H1 (cell line): ENCODE data around the gene PATE4. TPM values are rescaled to one million over a fixed set of nuclear protein-coding genes. Genes with fewer than 3 reads are reported as not detected.
"Not testable (repeated sequence)": the region's sequence is repeated elsewhere in the genome, so short reads cannot be mapped to it uniquely, and the experiment has no call there.

Experiments used
- CTCF ChIA-PET: fragments of 300-600 bp; sonication (Branson Sonifier 250); formaldehyde crosslinking; loops from one replicate; lab custom pipeline; 2021; ENCODE audit not compliant: partially characterized antibody; lab: Charles Lee
- POLR2A ChIA-PET: fragments of 300-600 bp; sonication (Branson Sonifier 250); formaldehyde crosslinking; loops from one replicate; lab custom pipeline; 2021; ENCODE audit warnings: inconsistent platforms; ENCODE audit not compliant: partially characterized antibody; lab: Charles Lee
- DNase-seq, 2 experiments: peaks; one replicate each; pipeline versions ENCODE4 v3.0.0 to v3.0.0-alpha.2; 2010 to 2022; ENCODE audit warnings: low spot score in 2 of 2, low read depth in 1 of 2, mixed read lengths in 1 of 2
- FAIRE-seq: peaks from 2 replicates; lab custom pipeline; 2011; peaks lifted over from hg19 to GRCh38; lab: Jason Lieb, UNC
- H2AFZ ChIP-seq: 2 replicates; pipeline ENCODE4 v1.8.1; 2012; ENCODE audit warnings: low read length, inconsistent platforms
- H2AK5ac ChIP-seq: 2 replicates; pipeline ENCODE4 v1.6.1; 2013; ENCODE audit warnings: low read depth, low read length
- H2BK120ac ChIP-seq: replicated peaks from 2 replicates; pipeline ENCODE3; 2013; ENCODE audit warnings: low read depth, low read length, inconsistent platforms
- H2BK12ac ChIP-seq: 2 replicates; pipeline ENCODE4 v1.6.1; 2013; ENCODE audit warnings: low read depth, low read length
- H2BK15ac ChIP-seq: 2 replicates; pipeline ENCODE4 v1.6.1; 2013; ENCODE audit warnings: low read length
- H2BK20ac ChIP-seq: 2 replicates; pipeline ENCODE4 v1.6.1; 2013; ENCODE audit warnings: low read length
- H2BK5ac ChIP-seq: 2 replicates; pipeline ENCODE4 v1.6.1; 2013; ENCODE audit warnings: low read depth, low read length
- H3K14ac ChIP-seq: 2 replicates; pipeline ENCODE4 v1.6.1; 2013; ENCODE audit warnings: inconsistent platforms; ENCODE audit not compliant: insufficient read length
- H3K18ac ChIP-seq: 2 replicates; pipeline ENCODE4 v1.6.1; 2013; ENCODE audit warnings: low read length; ENCODE audit errors: extremely low read depth
- H3K23ac ChIP-seq: 2 replicates; pipeline ENCODE4 v1.6.1; 2013; ENCODE audit warnings: inconsistent platforms; ENCODE audit not compliant: insufficient read length
- H3K23me2 ChIP-seq: 2 replicates; pipeline ENCODE4 v1.6.1; 2013; ENCODE audit warnings: low read depth, low read length
- H3K27ac ChIP-seq: 2 replicates; pipeline ENCODE4 v1.6.1; 2011; ENCODE audit warnings: low read depth, low read length, inconsistent platforms
- H3K27me3 ChIP-seq, 4 experiments: replicated peaks in 1 of 4; 1 replicate in 1 of 4; 2 replicates in 3 of 4; pipeline versions ENCODE4 v1.6.1 to v1.8.1; 2011 to 2013; ENCODE audit warnings: low read length in 3 of 4, mild to moderate bottlenecking in 3 of 4, inconsistent platforms in 2 of 4, mixed read lengths in 2 of 4, moderate library complexity in 1 of 4; ENCODE audit not compliant: control insufficient read depth in 3 of 4, insufficient read depth in 3 of 4; ENCODE audit errors: extremely low read depth in 1 of 4
- H3K36me3 ChIP-seq, 4 experiments: 2 replicates each; pipeline versions ENCODE4 v1.6.1 to v1.8.1; 2011 to 2013; ENCODE audit warnings: mild to moderate bottlenecking in 4 of 4, low read length in 3 of 4, moderate library complexity in 2 of 4, control low read depth in 1 of 4, inconsistent platforms in 1 of 4; ENCODE audit not compliant: insufficient read depth in 4 of 4, control insufficient read depth in 2 of 4
- H3K4ac ChIP-seq: replicated peaks from 2 replicates; pipeline ENCODE3; 2013; ENCODE audit warnings: low read length, low read depth, mixed read lengths, inconsistent platforms; ENCODE audit not compliant: insufficient read length
- H3K4me1 ChIP-seq, 4 experiments: replicated peaks in 1 of 4; 1 replicate in 1 of 4; 2 replicates in 3 of 4; pipeline versions ENCODE4 v1.6.1 to v1.8.1; 2011 to 2013; ENCODE audit warnings: low read length in 3 of 4, inconsistent platforms in 2 of 4, mixed read lengths in 1 of 4; ENCODE audit not compliant: insufficient read depth in 4 of 4, control insufficient read depth in 3 of 4
- H3K4me2 ChIP-seq, 2 experiments: 2 replicates each; pipeline versions ENCODE4 v1.6.1 to v1.8.1; 2011 to 2013; ENCODE audit warnings: low read depth in 2 of 2, low read length in 2 of 2, control low read depth in 1 of 2, inconsistent platforms in 1 of 2, mild to moderate bottlenecking in 1 of 2; ENCODE audit not compliant: insufficient read depth in 1 of 2
- H3K4me3 ChIP-seq, 4 experiments: fragments of 200-600, 300-600 bp in 1 of 4; sonication (generic), shearing (Covaris generic), sonication (Bioruptor Twin) in 1 of 4; 2 replicates each; pipeline versions ENCODE4 v1.5.1 to v1.8.1; 2011 to 2016; ENCODE audit warnings: low read length in 4 of 4, low read depth in 3 of 4, control low read depth in 2 of 4, inconsistent platforms in 2 of 4, mild to moderate bottlenecking in 2 of 4, mixed read lengths in 1 of 4, moderate library complexity in 1 of 4; ENCODE audit not compliant: insufficient read depth in 2 of 4; ENCODE audit errors: extremely low read depth in 1 of 4
- H3K56ac ChIP-seq: replicated peaks from 2 replicates; pipeline ENCODE3; 2013; ENCODE audit warnings: low read depth, mild to moderate bottlenecking, mixed read lengths, low read length, inconsistent platforms; ENCODE audit not compliant: insufficient read length
- H3K79me1 ChIP-seq: 2 replicates; pipeline ENCODE4 v1.6.1; 2013; ENCODE audit warnings: low read depth, low read length, control low read depth
- H3K79me2 ChIP-seq, 2 experiments: 2 replicates each; pipeline versions ENCODE4 v1.6.1 to v1.8.1; 2012 to 2013; ENCODE audit warnings: low read length in 2 of 2, mild to moderate bottlenecking in 2 of 2, inconsistent platforms in 1 of 2; ENCODE audit not compliant: insufficient read depth in 2 of 2, control insufficient read depth in 1 of 2
- H3K9ac ChIP-seq, 4 experiments: replicated peaks in 1 of 4; 1 replicate in 1 of 4; 2 replicates in 3 of 4; pipeline versions ENCODE4 v1.6.1 to v1.8.1; 2011 to 2013; ENCODE audit warnings: low read depth in 3 of 4, low read length in 3 of 4, control low read depth in 2 of 4, mild to moderate bottlenecking in 2 of 4, moderate library complexity in 2 of 4, inconsistent platforms in 1 of 4; ENCODE audit errors: extremely low read depth in 1 of 4
- H3K9me3 ChIP-seq, 2 experiments: 2 replicates each; pipeline versions ENCODE4 v1.6.1 to v1.8.1; 2012 to 2013; ENCODE audit warnings: mild to moderate bottlenecking in 2 of 2, moderate library complexity in 2 of 2, control low read depth in 1 of 2, inconsistent platforms in 1 of 2, low read depth in 1 of 2, low read length in 1 of 2, mixed read lengths in 1 of 2; ENCODE audit not compliant: insufficient read depth in 2 of 2
- H4K20me1 ChIP-seq, 2 experiments: replicated peaks in 1 of 2; 2 replicates each; pipeline versions ENCODE3 to v1.8.1; 2011 to 2013; ENCODE audit warnings: inconsistent platforms in 2 of 2, low read length in 2 of 2, mild to moderate bottlenecking in 1 of 2; ENCODE audit not compliant: insufficient read depth in 2 of 2, control insufficient read depth in 1 of 2
- H4K5ac ChIP-seq: 2 replicates; pipeline ENCODE4 v1.6.1; 2013; ENCODE audit warnings: low read length, low read depth, mixed read lengths, inconsistent platforms; ENCODE audit not compliant: insufficient read length
- H4K8ac ChIP-seq: 2 replicates; pipeline ENCODE4 v1.8.0; 2013; ENCODE audit warnings: mild to moderate bottlenecking, moderate library complexity, low read length, inconsistent platforms; ENCODE audit not compliant: insufficient read depth; ENCODE audit errors: extremely low read depth
- H4K91ac ChIP-seq: replicated peaks from 2 replicates; pipeline ENCODE3; 2013; ENCODE audit warnings: low read length, mixed read lengths, inconsistent platforms; ENCODE audit not compliant: insufficient read length
- WGBS, 2 experiments: shearing (Covaris generic) in 1 of 2; methylation state at CpG; one replicate each; pipeline versions ENCODE4 v1.1.6 to v1.1.7; 2013 to 2015; ENCODE audit warnings: low lambda C conversion rate in 2 of 2, mixed read lengths in 2 of 2, inconsistent platforms in 1 of 2, low coverage in 1 of 2, missing lambda C conversion rate in 1 of 2; ENCODE audit not compliant: insufficient replicate concordance in 2 of 2, insufficient coverage in 1 of 2, insufficient read length in 1 of 2; ENCODE audit errors: extremely low coverage in 1 of 2, missing lambda C conversion rate in 1 of 2; 5-methylcytosine and 5-hydroxymethylcytosine counted together
- polyA plus RNA-seq, 7 experiments: library from polyadenylated mRNA; depleted of rRNA in 3 of 7; stranded (reverse) in 5 of 7; unstranded in 2 of 7; fragments of >200 nt in 5 of 7; fragments of 200-250 nt in 2 of 7; gene quantifications; 1 replicate in 5 of 7; 2 replicates in 1 of 7; 4 replicates in 1 of 7; pipeline versions ENCODE4 v1.2.1 to v1.2.3, GENCODE V29; 2011 to 2013; ENCODE audit warnings: missing spikeins in 2 of 7, mixed read lengths in 2 of 7
- total RNA-seq: library from RNA; stranded (reverse); fragmentation: NEBNext Ultra II Directional; extraction: Animal tissue kit (Norgen Biotek cat#: 25700); gene quantifications from 2 replicates; pipeline ENCODE4 v1.2.1, GENCODE V29; 2021

The PATE4 gene
- total and polyA plus RNA-seq, 2 of the 8 experiments (the other 6 are each of a cell fraction or from before 2014, with no cell fraction given) = not detected

DNA sequence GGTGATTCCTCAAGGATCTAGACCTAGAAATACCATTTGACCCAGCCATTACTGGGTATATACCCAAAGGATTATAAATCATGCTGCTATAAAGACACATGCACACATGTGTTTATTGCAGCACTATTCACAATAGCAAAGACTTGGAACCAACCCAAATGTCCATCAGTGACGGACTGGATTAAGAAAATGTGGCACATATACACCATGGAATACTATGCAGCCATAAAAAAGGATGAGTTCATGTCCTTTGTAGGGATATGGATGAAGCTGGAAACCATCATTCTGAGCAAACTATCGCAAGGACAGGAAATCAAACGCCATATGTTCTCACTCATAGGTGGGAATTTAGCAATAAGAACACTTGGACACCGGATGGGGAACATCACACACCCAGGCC is 32.2 kb downstream of the PATE4 start:
- H3K18ac ChIP-seq, H3K4me3 ChIP-seq, H4K91ac ChIP-seq, H3K14ac ChIP-seq, H3K4me2 ChIP-seq, H2AFZ ChIP-seq, H3K4ac ChIP-seq, H2BK15ac ChIP-seq, H3K9ac ChIP-seq, POLR2A ChIA-PET, H4K5ac ChIP-seq, H2BK20ac ChIP-seq, H3K36me3 ChIP-seq, H2BK120ac ChIP-seq, H3K4me1 ChIP-seq, H3K27me3 ChIP-seq, H3K79me2 ChIP-seq, H3K27ac ChIP-seq, H2AK5ac ChIP-seq, H3K56ac ChIP-seq, H3K9me3 ChIP-seq, DNase-seq, H4K20me1 ChIP-seq, H3K23me2 ChIP-seq, H2BK12ac ChIP-seq, H4K8ac ChIP-seq, FAIRE-seq, CTCF ChIA-PET, H3K79me1 ChIP-seq, H2BK5ac ChIP-seq, H3K23ac ChIP-seq: not testable (repeated sequence)
- 83% methylated on average over 4 of the region's 4 CpGs; no CpG with 5 or more reads in 1 of the 2 experiments for WGBS, 2 experiments
